Brain microvascular endothelial cell (primary cell): ENCODE measurements around the gene NAAA.
"Not testable (repeated sequence)": the region's sequence is repeated elsewhere in the genome, so short reads cannot be mapped to it uniquely, and the experiment has no call there.

Experiments
- DNase-seq: peaks from one replicate; pipeline ENCODE4 v3.0.0-alpha.2; 2020
- H3K27ac ChIP-seq: fragments of 250-450 bp; sonication (Bioruptor Pico); 2 replicates; pipeline ENCODE4 v1.5.1; 2020; ENCODE audit warnings: mild to moderate bottlenecking, moderate library complexity
- H3K27me3 ChIP-seq: fragments of 250-450 bp; sonication (Bioruptor Pico); replicated peaks from 2 replicates; pipeline ENCODE4 v1.5.1; 2020; ENCODE audit warnings: mild to moderate bottlenecking
- H3K36me3 ChIP-seq: fragments of 250-450 bp; sonication (Bioruptor Pico); replicated peaks from 2 replicates; pipeline ENCODE4 v1.5.1; 2020; ENCODE audit warnings: mild to moderate bottlenecking
- H3K4me3 ChIP-seq: 2 replicates; pipeline ENCODE4 v1.5.1; 2011; ENCODE audit warnings: low read depth, mild to moderate bottlenecking, control low read depth, low read length, moderate library complexity
- CTCF ChIP-seq: IDR thresholded peaks from 2 replicates; pipeline ENCODE4 v1.5.1; 2011; ENCODE audit warnings: low read depth, mild to moderate bottlenecking, moderate library complexity, low read length, control low read depth, inconsistent platforms; ENCODE audit errors: missing control alignments
- in situ Hi-C: cut with HindIII; loops from 2 replicates; pipeline ENCODE4 v1.10.0; 2017; ENCODE audit warnings: low sequenced_read_pairs, low pct_ligation_motif_present

The NAAA gene

GRCh38 chr4:75973766-75974165 lies 33.0 kb upstream of the NAAA start:
- in situ Hi-C loops: no loop called here
- H3K36me3 ChIP-seq: peaks cover 67% of the 10 kb centered on the region
- no peak for TF ChIP-seq CTCF
- no peak overlapping the region for H3K4me3 ChIP-seq
- H3K27me3 ChIP-seq: no peaks in the 10 kb centered on the region
- DNase-seq: no peak
- no peak overlapping the region for H3K27ac ChIP-seq

GRCh38 chr4:75968084-75968483 lies 27.3 kb upstream of the NAAA start:
- H3K27ac ChIP-seq: no peak overlapping the region
- H3K27me3 ChIP-seq: no peaks in the 10 kb centered on the region
- TF ChIP-seq CTCF: no peak
- DNase-seq: no peak
- in situ Hi-C loops: no loop called here
- no peak overlapping the region for H3K4me3 ChIP-seq
- H3K36me3 ChIP-seq: peaks cover 85% of the 10 kb centered on the region

GRCh38 chr4:75963558-75963957 lies 22.7 kb upstream of the NAAA start:
- in situ Hi-C loops: no loop called here
- TF ChIP-seq CTCF: no peak
- Histone ChIP-seq H3K27me3 (no peaks in the 10 kb centered on the region), H3K4me3 (no peak overlapping the region), H3K27ac (no peak overlapping the region), H3K36me3 (peaks cover 81% of the 10 kb centered on the region)
- DNase-seq: no peak

- H3K27me3 ChIP-seq, H3K27ac ChIP-seq, DNase-seq, in situ Hi-C loops, H3K4me3 ChIP-seq: not testable (repeated sequence)
- peaks cover 81% of the 10 kb centered on the region for H3K36me3 ChIP-seq
Measured at GRCh38 chr4:75962072-75962471, 21.3 kb upstream of the NAAA start.

- H3K27ac ChIP-seq, in situ Hi-C loops, H3K27me3 ChIP-seq, DNase-seq, H3K4me3 ChIP-seq: not testable (repeated sequence)
- H3K36me3 ChIP-seq: peaks cover 78% of the 10 kb centered on the region
Measured at GRCh38 chr4:75958546-75958945, 17.7 kb upstream of the NAAA start.

- H3K36me3 ChIP-seq: peaks cover 77% of the 10 kb centered on the region
- H3K4me3 ChIP-seq, DNase-seq, H3K27ac ChIP-seq, H3K27me3 ChIP-seq, in situ Hi-C loops: not testable (repeated sequence)
Measured at GRCh38 chr4:75954811-75955210, 14.0 kb upstream of the NAAA start.

GRCh38 chr4:75953509-75953908 lies 12.7 kb upstream of the NAAA start:
- no peak for TF ChIP-seq CTCF

More at GRCh38 chr4:75953509-75953908, 12.7 kb upstream of the NAAA start:
- H3K27me3 ChIP-seq: no peaks in the 10 kb centered on the region
- in situ Hi-C loops: no loop called here
- peaks cover 69% of the 10 kb centered on the region for H3K36me3 ChIP-seq
- no peak overlapping the region for H3K27ac ChIP-seq
- H3K4me3 ChIP-seq: no peak overlapping the region
- no peak for DNase-seq
